ENCODE data around the gene GFI1B.

- TF ChIP-seq NFIC (IDR thresholded peaks at IDR 0.05; ENCODE audit: low read length) (no peak), ATF3 (CRISPR knock-in tag; IDR thresholded peaks at IDR 0.05) (no peak), ARNT (IDR thresholded peaks at IDR 0.05) (no peak), ELK4 (CRISPR knock-in tag; IDR thresholded peaks at IDR 0.05; ENCODE audit: borderline replicate concordance) (no peak), EEA1 (CRISPR knock-in tag; IDR thresholded peaks at IDR 0.05; ENCODE audit: borderline replicate concordance) (no peak)
These were observed 24.6 kb downstream of the GFI1B start for GRCh38 chr9:133003071-133003461.

All from HepG2 (cell line).